ENCODE results near the gene UBP1. TPM values are rescaled to one million over a fixed set of nuclear protein-coding genes. Genes with fewer than 3 reads are reported as not detected.

Gene UBP1
- total and polyA plus RNA-seq, 2 donors (not counting 1 experiment from before 2014, with no cell fraction given): 50.7 to 75.4 TPM

GRCh38 chr3:33388374-33389100 is 51.7 kb downstream of the UBP1 start:
- H3K27me3 ChIP-seq (replicated peaks in 1 of 4; ENCODE audit: control extremely low read depth in 1 of 4, control insufficient read depth in 3 of 4, insufficient read depth in 4 of 4, low read length in 3 of 4): no peaks in the 10 kb centered on the region
- no peak overlapping the region for H3K4me3 ChIP-seq (ENCODE audit: control extremely low read depth in 1 of 5, extremely low read depth in 1 of 5, insufficient read depth in 1 of 5, low read depth in 2 of 5, low read length in 4 of 5)
- peaks cover 0 to 3% (median 0%) of the 10 kb centered on the region in 3 donors for H3K9me3 ChIP-seq (ENCODE audit: control extremely low read depth in 1 of 3, control insufficient read depth in 2 of 3, insufficient read depth in 1 of 3, low read length in 2 of 3)
- TF ChIP-seq CTCF (IDR thresholded peaks at IDR 0.05): no peak
- TF ChIP-seq EZH2 (IDR thresholded peaks at IDR 0.05; ENCODE audit: borderline replicate concordance, insufficient read depth, low read depth, low read length, poor library complexity, severe bottlenecking): no peak
- H2AFZ ChIP-seq (ENCODE audit: insufficient read depth, low read depth, low read length, poor library complexity, severe bottlenecking): no peak overlapping the region
- Mint-ChIP-seq H3K27ac (no peak overlapping the region), H3K27me3 (no peaks in the 10 kb centered on the region), H3K9me3 (ENCODE audit: insufficient read depth) (no peaks in the 10 kb centered on the region), H3K4me1 (no peaks in the 10 kb centered on the region), H3K4me3 (no peak overlapping the region)
- no peak overlapping the region for H3K27ac ChIP-seq (ENCODE audit: low read length in 2 of 2)
- no peaks in the 10 kb centered on the region for H3K79me2 ChIP-seq (ENCODE audit: control insufficient read depth, insufficient read depth, low read length)
- DNase-seq (no peak), ATAC-seq (ENCODE audit: low read depth) (no peak)
- intact Hi-C loops (cut with micrococcal nuclease): no loop called here
- no peaks in the 10 kb centered on the region for H4K20me1 ChIP-seq (ENCODE audit: control insufficient read depth, insufficient read depth, low read length, poor library complexity, severe bottlenecking)
- POLR2A ChIA-PET: no interaction called here
- H3K9ac ChIP-seq (ENCODE audit: low read length): no peak overlapping the region
- WGBS (ENCODE audit: insufficient coverage): 100% methylated on average over 2 of the region's 7 CpGs
- H3K36me3 ChIP-seq (replicated peaks in 1 of 2; ENCODE audit: control extremely low read depth in 1 of 2, control insufficient read depth in 1 of 2, extremely low read depth in 1 of 2, insufficient read depth in 2 of 2, low read length in 1 of 2): peaks cover 0 to 60% of the 10 kb centered on the region in 2 experiments
- H3K4me2 ChIP-seq (replicated peaks; ENCODE audit: low read depth, low read length, poor library complexity, severe bottlenecking): no peak overlapping the region
- no peaks in the 10 kb centered on the region for H3K4me1 ChIP-seq (ENCODE audit: control insufficient read depth in 2 of 2, insufficient read depth in 2 of 2, low read length in 2 of 2)
- CTCF ChIA-PET: interaction anchor here (1.2 to 2.3 kb wide), 2 partner anchors 16 to 399 kb away, joined by 3 to 14 read pairs; no protein-coding TSS in a partner anchor

- POLR2A ChIA-PET: no interaction called here
- no CpG with 5 or more reads among the region's 1 CpG for WGBS (ENCODE audit: insufficient coverage)
- Histone ChIP-seq H3K79me2 (ENCODE audit: control insufficient read depth, insufficient read depth, low read length) (no peaks in the 10 kb centered on the region), H2AFZ (ENCODE audit: insufficient read depth, low read depth, low read length, poor library complexity, severe bottlenecking) (no peak overlapping the region), H3K4me1 (ENCODE audit: control insufficient read depth in 2 of 2, insufficient read depth in 2 of 2, low read length in 2 of 2) (no peaks in the 10 kb centered on the region), H4K20me1 (ENCODE audit: control insufficient read depth, insufficient read depth, low read length, poor library complexity, severe bottlenecking) (no peaks in the 10 kb centered on the region), H3K9ac (ENCODE audit: low read length) (no peak overlapping the region), H3K27ac (ENCODE audit: low read length in 2 of 2) (no peak overlapping the region), H3K9me3 (ENCODE audit: control extremely low read depth in 1 of 3, control insufficient read depth in 2 of 3, insufficient read depth in 1 of 3, low read length in 2 of 3) (peaks cover 0 to 3% (median 0%) of the 10 kb centered on the region in 3 donors), H3K4me2 (replicated peaks; ENCODE audit: low read depth, low read length, poor library complexity, severe bottlenecking) (no peak overlapping the region), H3K27me3 (replicated peaks in 1 of 4; ENCODE audit: control extremely low read depth in 1 of 4, control insufficient read depth in 3 of 4, insufficient read depth in 4 of 4, low read length in 3 of 4) (no peaks in the 10 kb centered on the region), H3K4me3 (ENCODE audit: control extremely low read depth in 1 of 5, extremely low read depth in 1 of 5, insufficient read depth in 1 of 5, low read depth in 2 of 5, low read length in 4 of 5) (no peak overlapping the region), H3K36me3 (replicated peaks in 1 of 2; ENCODE audit: control extremely low read depth in 1 of 2, control insufficient read depth in 1 of 2, extremely low read depth in 1 of 2, insufficient read depth in 2 of 2, low read length in 1 of 2) (peaks cover 0 to 42% of the 10 kb centered on the region in 2 experiments)
- Mint-ChIP-seq H3K4me1 (no peaks in the 10 kb centered on the region), H3K27me3 (no peaks in the 10 kb centered on the region), H3K4me3 (no peak overlapping the region), H3K9me3 (ENCODE audit: insufficient read depth) (no peaks in the 10 kb centered on the region), H3K27ac (no peak overlapping the region)
- TF ChIP-seq CTCF (IDR thresholded peaks at IDR 0.05) (no peak), EZH2 (IDR thresholded peaks at IDR 0.05; ENCODE audit: borderline replicate concordance, insufficient read depth, low read depth, low read length, poor library complexity, severe bottlenecking) (no peak)
- CTCF ChIA-PET: interaction anchor here (3.5 kb wide), 1 partner anchor 13 kb away, joined by 22 read pairs; no protein-coding TSS in a partner anchor
- ATAC-seq (ENCODE audit: low read depth): no peak
- no peak for DNase-seq
- intact Hi-C loops (cut with micrococcal nuclease): no loop called here
These were observed 53.6 kb downstream of the UBP1 start for GRCh38 chr3:33386631-33387030.
